Astrocyte (in vitro differentiated cells and primary cell): ENCODE measurements around the gene IL9. TPM values are rescaled to one million over a fixed set of nuclear protein-coding genes. Genes with fewer than 3 reads are reported as not detected.

ENCODE experiments used
- DNase-seq: peaks from one replicate; pipeline ENCODE4 v3.0.0-alpha.2; 2010; ENCODE audit warnings: low read depth
- FAIRE-seq: peaks from 2 replicates; lab custom pipeline; 2011; peaks lifted over from hg19 to GRCh38; lab: Jason Lieb, UNC
- H2AFZ ChIP-seq: 2 replicates; pipeline ENCODE4 v1.6.0; 2012; ENCODE audit warnings: low read depth, low read length, inconsistent platforms
- H3K27ac ChIP-seq: 2 replicates; pipeline ENCODE4 v1.5.1; 2011; ENCODE audit warnings: low read depth, low read length, inconsistent platforms
- H3K27me3 ChIP-seq: 2 replicates; pipeline ENCODE4 v1.6.0; 2011; ENCODE audit warnings: low read length, inconsistent platforms; ENCODE audit not compliant: insufficient read depth
- H3K36me3 ChIP-seq: 2 replicates; pipeline ENCODE4 v1.5.1; 2011; ENCODE audit warnings: low read length, inconsistent platforms; ENCODE audit not compliant: insufficient read depth
- H3K4me1 ChIP-seq: 2 replicates; pipeline ENCODE4 v1.5.1; 2011; ENCODE audit warnings: low read length, inconsistent platforms; ENCODE audit not compliant: insufficient read depth
- H3K4me2 ChIP-seq: 2 replicates; pipeline ENCODE4 v1.6.0; 2012; ENCODE audit warnings: low read length, inconsistent platforms
- H3K4me3 ChIP-seq: 2 replicates; pipeline ENCODE4 v1.5.1; 2011; ENCODE audit warnings: low read depth, mild to moderate bottlenecking, low read length, inconsistent platforms; ENCODE audit not compliant: insufficient read depth
- H3K79me2 ChIP-seq: 2 replicates; pipeline ENCODE4 v1.6.0; 2012; ENCODE audit warnings: mild to moderate bottlenecking, low read length, inconsistent platforms; ENCODE audit not compliant: insufficient read depth
- H3K9ac ChIP-seq: 2 replicates; pipeline ENCODE4 v1.6.0; 2012; ENCODE audit warnings: mild to moderate bottlenecking, low read length, inconsistent platforms
- H3K9me3 ChIP-seq: 2 replicates; pipeline ENCODE4 v1.5.1; 2012; ENCODE audit warnings: low read depth, mild to moderate bottlenecking, low read length, inconsistent platforms; ENCODE audit not compliant: insufficient read depth
- H4K20me1 ChIP-seq: 2 replicates; pipeline ENCODE4 v1.6.0; 2012; ENCODE audit warnings: low read length, inconsistent platforms; ENCODE audit not compliant: insufficient read depth
- H3K27ac Mint-ChIP-seq: one replicate; pipeline ENCODE4 v1.8.0; 2021; ENCODE audit warnings: mild to moderate bottlenecking, mixed read lengths; ENCODE audit not compliant: unreplicated experiment
- H3K27me3 Mint-ChIP-seq: one replicate; pipeline ENCODE4 v1.8.0; 2021; ENCODE audit warnings: low read depth, mixed read lengths; ENCODE audit not compliant: unreplicated experiment
- H3K36me3 Mint-ChIP-seq: one replicate; pipeline ENCODE4 v1.8.0; 2021; ENCODE audit warnings: low read depth, mixed read lengths; ENCODE audit not compliant: unreplicated experiment
- H3K4me1 Mint-ChIP-seq: one replicate; pipeline ENCODE4 v1.8.0; 2021; ENCODE audit warnings: low read depth, mixed read lengths; ENCODE audit not compliant: unreplicated experiment
- H3K4me3 Mint-ChIP-seq: one replicate; pipeline ENCODE4 v1.8.0; 2021; ENCODE audit warnings: mild to moderate bottlenecking, moderate library complexity, mixed read lengths; ENCODE audit not compliant: unreplicated experiment
- H3K9me3 Mint-ChIP-seq: one replicate; pipeline ENCODE4 v1.8.0; 2021; ENCODE audit warnings: mild to moderate bottlenecking, mixed read lengths; ENCODE audit not compliant: unreplicated experiment
- EZH2 ChIP-seq: IDR thresholded peaks from 2 replicates; pipeline ENCODE4 v1.6.1; 2012; ENCODE audit warnings: mild to moderate bottlenecking, low read length, inconsistent platforms; ENCODE audit not compliant: insufficient read depth
- total RNA-seq: library from RNA; stranded (reverse); gene quantifications from 2 replicates; pipeline ENCODE4 v1.2.1, GENCODE V29; 2021
- TF ChIP-seq, protein P1 (sequence below): IDR thresholded peaks from 2 replicates; pipeline ENCODE4 v1.5.1; 2011; ENCODE audit warnings: low read depth, mild to moderate bottlenecking, inconsistent platforms, low read length, moderate library complexity; ENCODE audit not compliant: insufficient read depth

The IL9 gene
- total RNA-seq, 1 donor from 2014 or later: not detected

DNA sequence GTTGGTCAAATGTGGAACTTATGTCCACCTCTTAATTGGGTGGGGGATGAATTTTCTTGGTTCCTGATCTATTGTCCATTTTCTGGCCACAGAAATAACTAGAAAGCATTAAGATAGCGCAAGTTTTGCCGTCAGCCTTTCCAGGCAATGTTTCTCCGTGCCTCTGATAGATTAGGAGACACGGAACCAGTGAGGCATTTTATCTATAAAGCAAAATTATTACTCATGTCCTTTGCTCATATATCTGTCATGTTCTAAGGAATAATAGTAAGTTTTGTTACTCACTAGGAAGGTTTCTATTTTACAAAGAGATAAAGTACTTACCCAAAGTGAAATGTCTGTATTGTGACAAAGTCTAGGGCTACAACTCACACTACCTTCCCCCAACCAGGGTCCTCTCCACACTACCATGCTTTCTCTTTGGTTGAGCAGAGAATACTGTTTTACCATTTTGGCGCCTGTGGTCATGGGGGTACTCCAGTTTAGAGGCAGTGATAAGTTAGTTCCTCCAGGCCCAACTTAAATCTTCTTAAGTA lies 19.9 kb upstream of the IL9 start:
- H3K4me2 ChIP-seq: no peak overlapping the region
- Mint-ChIP-seq H3K27me3 (peaks cover 69% of the 10 kb centered on the region), H3K4me1 (no peaks in the 10 kb centered on the region)

DNA sequence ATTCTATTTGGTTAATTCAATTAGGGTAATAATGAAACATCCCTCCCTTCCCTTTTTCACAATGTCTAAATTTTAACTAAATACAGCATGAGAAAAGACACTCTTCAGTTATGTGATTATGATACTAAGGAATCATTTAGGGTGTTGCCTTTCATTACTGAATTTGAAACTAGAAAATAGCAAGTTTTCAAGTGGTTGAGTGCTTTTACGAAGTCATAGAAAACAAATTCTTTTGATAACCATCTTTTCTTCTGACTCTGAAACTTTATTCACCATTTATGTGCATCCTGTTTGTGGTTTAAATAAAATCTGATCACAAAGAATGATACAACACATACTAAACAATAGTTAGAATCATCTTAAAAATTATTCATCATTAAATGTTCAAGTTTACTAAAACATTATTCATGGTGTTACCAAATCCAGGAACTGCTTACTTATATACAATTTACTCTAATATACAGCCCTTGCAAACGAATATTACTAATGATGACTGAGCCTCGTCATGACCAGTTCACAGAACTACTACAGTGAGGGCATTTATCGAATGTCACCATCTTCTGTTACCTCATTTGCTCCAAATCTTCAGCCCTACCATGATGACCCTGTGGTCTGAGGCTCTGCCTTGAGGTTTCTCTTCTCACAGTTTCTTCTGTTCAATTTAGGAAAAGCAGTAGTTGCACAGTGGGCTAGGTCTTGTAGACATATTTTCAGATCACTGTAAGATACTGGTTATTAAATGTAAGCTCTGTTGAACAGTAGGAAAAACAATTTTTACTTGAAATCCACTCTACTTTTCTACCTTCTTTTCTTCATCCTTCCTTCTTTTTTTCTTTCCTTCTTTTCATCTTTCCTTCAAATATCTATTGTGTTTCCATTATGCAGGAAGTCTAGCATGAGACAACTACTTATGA lies 18.3 kb upstream of the IL9 start:
- Histone ChIP-seq H4K20me1 (no peaks in the 10 kb centered on the region), H3K4me2 (no peak overlapping the region), H3K36me3 (no peaks in the 10 kb centered on the region), H3K79me2 (no peaks in the 10 kb centered on the region), H3K4me1 (no peaks in the 10 kb centered on the region), H2AFZ (no peak overlapping the region), H3K9ac (no peak overlapping the region), H3K4me3 (no peak overlapping the region), H3K27ac (no peak overlapping the region), H3K9me3 (no peaks in the 10 kb centered on the region), H3K27me3 (peaks cover 60% of the 10 kb centered on the region)
- no peaks in the 10 kb centered on the region for H3K4me1 Mint-ChIP-seq
- H3K36me3 Mint-ChIP-seq: no peaks in the 10 kb centered on the region
- peaks cover 83% of the 10 kb centered on the region for H3K27me3 Mint-ChIP-seq
- FAIRE-seq (no peak), DNase-seq (no peak)
- no peak overlapping the region for H3K4me3 Mint-ChIP-seq
- no peak overlapping the region for H3K27ac Mint-ChIP-seq
- H3K9me3 Mint-ChIP-seq: peaks cover 3% of the 10 kb centered on the region
- TF ChIP-seq EZH2: no peak
- TF ChIP-seq, protein P1, sequence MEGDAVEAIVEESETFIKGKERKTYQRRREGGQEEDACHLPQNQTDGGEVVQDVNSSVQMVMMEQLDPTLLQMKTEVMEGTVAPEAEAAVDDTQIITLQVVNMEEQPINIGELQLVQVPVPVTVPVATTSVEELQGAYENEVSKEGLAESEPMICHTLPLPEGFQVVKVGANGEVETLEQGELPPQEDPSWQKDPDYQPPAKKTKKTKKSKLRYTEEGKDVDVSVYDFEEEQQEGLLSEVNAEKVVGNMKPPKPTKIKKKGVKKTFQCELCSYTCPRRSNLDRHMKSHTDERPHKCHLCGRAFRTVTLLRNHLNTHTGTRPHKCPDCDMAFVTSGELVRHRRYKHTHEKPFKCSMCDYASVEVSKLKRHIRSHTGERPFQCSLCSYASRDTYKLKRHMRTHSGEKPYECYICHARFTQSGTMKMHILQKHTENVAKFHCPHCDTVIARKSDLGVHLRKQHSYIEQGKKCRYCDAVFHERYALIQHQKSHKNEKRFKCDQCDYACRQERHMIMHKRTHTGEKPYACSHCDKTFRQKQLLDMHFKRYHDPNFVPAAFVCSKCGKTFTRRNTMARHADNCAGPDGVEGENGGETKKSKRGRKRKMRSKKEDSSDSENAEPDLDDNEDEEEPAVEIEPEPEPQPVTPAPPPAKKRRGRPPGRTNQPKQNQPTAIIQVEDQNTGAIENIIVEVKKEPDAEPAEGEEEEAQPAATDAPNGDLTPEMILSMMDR: no peak

More for the DNA sequence above, 19.9 kb upstream of the IL9 start:
- no peaks in the 10 kb centered on the region for H3K36me3 ChIP-seq
- no peak overlapping the region for H3K4me3 ChIP-seq
- no peak overlapping the region for H3K9ac ChIP-seq
- Mint-ChIP-seq H3K9me3 (no peaks in the 10 kb centered on the region), H3K27ac (no peak overlapping the region), H3K4me3 (no peak overlapping the region), H3K36me3 (no peaks in the 10 kb centered on the region)
- FAIRE-seq: no peak
- H3K79me2 ChIP-seq: no peaks in the 10 kb centered on the region
- no peak for DNase-seq
- no peak overlapping the region for H2AFZ ChIP-seq
- H4K20me1 ChIP-seq: no peaks in the 10 kb centered on the region
- peaks cover 54% of the 10 kb centered on the region for H3K27me3 ChIP-seq
- no peak for TF ChIP-seq EZH2
- TF ChIP-seq, protein P1: no peak
- H3K27ac ChIP-seq: no peak overlapping the region
- H3K4me1 ChIP-seq: no peaks in the 10 kb centered on the region
- H3K9me3 ChIP-seq: no peaks in the 10 kb centered on the region
